H1 (cell line): ENCODE data around the gene GNB1. TPM values are rescaled to one million over a fixed set of nuclear protein-coding genes. Genes with fewer than 3 reads are reported as not detected.

Source experiments
- CTCF ChIA-PET: fragments of 300-600 bp; sonication (Branson Sonifier 250); formaldehyde crosslinking; loops from one replicate; lab custom pipeline; 2021; ENCODE audit not compliant: partially characterized antibody; lab: Charles Lee
- POLR2A ChIA-PET: fragments of 300-600 bp; sonication (Branson Sonifier 250); formaldehyde crosslinking; loops from one replicate; lab custom pipeline; 2021; ENCODE audit warnings: inconsistent platforms; ENCODE audit not compliant: partially characterized antibody; lab: Charles Lee
- DNase-seq, 2 experiments: peaks; one replicate each; pipeline versions ENCODE4 v3.0.0 to v3.0.0-alpha.2; 2010 to 2022; ENCODE audit warnings: low spot score in 2 of 2, low read depth in 1 of 2, mixed read lengths in 1 of 2
- FAIRE-seq: peaks from 2 replicates; lab custom pipeline; 2011; peaks lifted over from hg19 to GRCh38; lab: Jason Lieb, UNC
- H2AFZ ChIP-seq: 2 replicates; pipeline ENCODE4 v1.8.1; 2012; ENCODE audit warnings: low read length, inconsistent platforms
- H2AK5ac ChIP-seq: 2 replicates; pipeline ENCODE4 v1.6.1; 2013; ENCODE audit warnings: low read depth, low read length
- H2BK120ac ChIP-seq: replicated peaks from 2 replicates; pipeline ENCODE3; 2013; ENCODE audit warnings: low read depth, low read length, inconsistent platforms
- H2BK12ac ChIP-seq: 2 replicates; pipeline ENCODE4 v1.6.1; 2013; ENCODE audit warnings: low read depth, low read length
- H2BK15ac ChIP-seq: 2 replicates; pipeline ENCODE4 v1.6.1; 2013; ENCODE audit warnings: low read length
- H2BK20ac ChIP-seq: 2 replicates; pipeline ENCODE4 v1.6.1; 2013; ENCODE audit warnings: low read length
- H2BK5ac ChIP-seq: 2 replicates; pipeline ENCODE4 v1.6.1; 2013; ENCODE audit warnings: low read depth, low read length
- H3K14ac ChIP-seq: 2 replicates; pipeline ENCODE4 v1.6.1; 2013; ENCODE audit warnings: inconsistent platforms; ENCODE audit not compliant: insufficient read length
- H3K18ac ChIP-seq: 2 replicates; pipeline ENCODE4 v1.6.1; 2013; ENCODE audit warnings: low read length; ENCODE audit errors: extremely low read depth
- H3K23ac ChIP-seq: 2 replicates; pipeline ENCODE4 v1.6.1; 2013; ENCODE audit warnings: inconsistent platforms; ENCODE audit not compliant: insufficient read length
- H3K23me2 ChIP-seq: 2 replicates; pipeline ENCODE4 v1.6.1; 2013; ENCODE audit warnings: low read depth, low read length
- H3K27ac ChIP-seq: 2 replicates; pipeline ENCODE4 v1.6.1; 2011; ENCODE audit warnings: low read depth, low read length, inconsistent platforms
- H3K27me3 ChIP-seq, 4 experiments: replicated peaks in 1 of 4; 1 replicate in 1 of 4; 2 replicates in 3 of 4; pipeline versions ENCODE4 v1.6.1 to v1.8.1; 2011 to 2013; ENCODE audit warnings: low read length in 3 of 4, mild to moderate bottlenecking in 3 of 4, inconsistent platforms in 2 of 4, mixed read lengths in 2 of 4, moderate library complexity in 1 of 4; ENCODE audit not compliant: control insufficient read depth in 3 of 4, insufficient read depth in 3 of 4; ENCODE audit errors: extremely low read depth in 1 of 4
- H3K36me3 ChIP-seq, 4 experiments: 2 replicates each; pipeline versions ENCODE4 v1.6.1 to v1.8.1; 2011 to 2013; ENCODE audit warnings: mild to moderate bottlenecking in 4 of 4, low read length in 3 of 4, moderate library complexity in 2 of 4, control low read depth in 1 of 4, inconsistent platforms in 1 of 4; ENCODE audit not compliant: insufficient read depth in 4 of 4, control insufficient read depth in 2 of 4
- H3K4ac ChIP-seq: replicated peaks from 2 replicates; pipeline ENCODE3; 2013; ENCODE audit warnings: low read length, low read depth, mixed read lengths, inconsistent platforms; ENCODE audit not compliant: insufficient read length
- H3K4me1 ChIP-seq, 4 experiments: replicated peaks in 1 of 4; 1 replicate in 1 of 4; 2 replicates in 3 of 4; pipeline versions ENCODE4 v1.6.1 to v1.8.1; 2011 to 2013; ENCODE audit warnings: low read length in 3 of 4, inconsistent platforms in 2 of 4, mixed read lengths in 1 of 4; ENCODE audit not compliant: insufficient read depth in 4 of 4, control insufficient read depth in 3 of 4
- H3K4me2 ChIP-seq, 2 experiments: 2 replicates each; pipeline versions ENCODE4 v1.6.1 to v1.8.1; 2011 to 2013; ENCODE audit warnings: low read depth in 2 of 2, low read length in 2 of 2, control low read depth in 1 of 2, inconsistent platforms in 1 of 2, mild to moderate bottlenecking in 1 of 2; ENCODE audit not compliant: insufficient read depth in 1 of 2
- H3K4me3 ChIP-seq, 4 experiments: fragments of 200-600, 300-600 bp in 1 of 4; sonication (generic), shearing (Covaris generic), sonication (Bioruptor Twin) in 1 of 4; 2 replicates each; pipeline versions ENCODE4 v1.5.1 to v1.8.1; 2011 to 2016; ENCODE audit warnings: low read length in 4 of 4, low read depth in 3 of 4, control low read depth in 2 of 4, inconsistent platforms in 2 of 4, mild to moderate bottlenecking in 2 of 4, mixed read lengths in 1 of 4, moderate library complexity in 1 of 4; ENCODE audit not compliant: insufficient read depth in 2 of 4; ENCODE audit errors: extremely low read depth in 1 of 4
- H3K56ac ChIP-seq: replicated peaks from 2 replicates; pipeline ENCODE3; 2013; ENCODE audit warnings: low read depth, mild to moderate bottlenecking, mixed read lengths, low read length, inconsistent platforms; ENCODE audit not compliant: insufficient read length
- H3K79me1 ChIP-seq: 2 replicates; pipeline ENCODE4 v1.6.1; 2013; ENCODE audit warnings: low read depth, low read length, control low read depth
- H3K79me2 ChIP-seq, 2 experiments: 2 replicates each; pipeline versions ENCODE4 v1.6.1 to v1.8.1; 2012 to 2013; ENCODE audit warnings: low read length in 2 of 2, mild to moderate bottlenecking in 2 of 2, inconsistent platforms in 1 of 2; ENCODE audit not compliant: insufficient read depth in 2 of 2, control insufficient read depth in 1 of 2
- H3K9ac ChIP-seq, 4 experiments: replicated peaks in 1 of 4; 1 replicate in 1 of 4; 2 replicates in 3 of 4; pipeline versions ENCODE4 v1.6.1 to v1.8.1; 2011 to 2013; ENCODE audit warnings: low read depth in 3 of 4, low read length in 3 of 4, control low read depth in 2 of 4, mild to moderate bottlenecking in 2 of 4, moderate library complexity in 2 of 4, inconsistent platforms in 1 of 4; ENCODE audit errors: extremely low read depth in 1 of 4
- H3K9me3 ChIP-seq, 2 experiments: 2 replicates each; pipeline versions ENCODE4 v1.6.1 to v1.8.1; 2012 to 2013; ENCODE audit warnings: mild to moderate bottlenecking in 2 of 2, moderate library complexity in 2 of 2, control low read depth in 1 of 2, inconsistent platforms in 1 of 2, low read depth in 1 of 2, low read length in 1 of 2, mixed read lengths in 1 of 2; ENCODE audit not compliant: insufficient read depth in 2 of 2
- H4K20me1 ChIP-seq, 2 experiments: replicated peaks in 1 of 2; 2 replicates each; pipeline versions ENCODE3 to v1.8.1; 2011 to 2013; ENCODE audit warnings: inconsistent platforms in 2 of 2, low read length in 2 of 2, mild to moderate bottlenecking in 1 of 2; ENCODE audit not compliant: insufficient read depth in 2 of 2, control insufficient read depth in 1 of 2
- H4K5ac ChIP-seq: 2 replicates; pipeline ENCODE4 v1.6.1; 2013; ENCODE audit warnings: low read length, low read depth, mixed read lengths, inconsistent platforms; ENCODE audit not compliant: insufficient read length
- H4K8ac ChIP-seq: 2 replicates; pipeline ENCODE4 v1.8.0; 2013; ENCODE audit warnings: mild to moderate bottlenecking, moderate library complexity, low read length, inconsistent platforms; ENCODE audit not compliant: insufficient read depth; ENCODE audit errors: extremely low read depth
- H4K91ac ChIP-seq: replicated peaks from 2 replicates; pipeline ENCODE3; 2013; ENCODE audit warnings: low read length, mixed read lengths, inconsistent platforms; ENCODE audit not compliant: insufficient read length
- CEBPB ChIP-seq: IDR thresholded peaks from 2 replicates; pipeline ENCODE4 v1.6.1; 2012; ENCODE audit warnings: low read depth, low read length
- FOSL1 ChIP-seq: IDR thresholded peaks from 2 replicates; pipeline ENCODE4 v1.6.1; 2011; ENCODE audit warnings: mild to moderate bottlenecking, low read depth, low read length, moderate library complexity; ENCODE audit not compliant: insufficient read depth
- GABPA ChIP-seq: IDR thresholded peaks from 2 replicates; pipeline ENCODE4 v1.6.1; 2011; ENCODE audit warnings: mild to moderate bottlenecking, low read length, moderate library complexity, borderline replicate concordance; ENCODE audit not compliant: insufficient read depth
- JUN ChIP-seq: IDR thresholded peaks from 2 replicates; pipeline ENCODE4 v1.6.1; 2011; ENCODE audit warnings: low read depth, mild to moderate bottlenecking, improper control_type of control experiment, low read length
- JUND ChIP-seq: IDR thresholded peaks from 2 replicates; pipeline ENCODE4 v1.6.1; 2011; ENCODE audit warnings: mild to moderate bottlenecking, improper control_type of control experiment, low read length
- KDM5A ChIP-seq: fragments of 200-600 bp; IDR thresholded peaks from 2 replicates; pipeline ENCODE4 v1.7.1; 2012; ENCODE audit warnings: mild to moderate bottlenecking, low read length, inconsistent platforms, mixed read lengths
- POLR2A ChIP-seq, 2 experiments: IDR thresholded peaks; 1 replicate in 1 of 2; 2 replicates in 1 of 2; pipeline ENCODE4 v1.6.1; 2011; ENCODE audit warnings: low read depth in 2 of 2, low read length in 2 of 2, mild to moderate bottlenecking in 2 of 2; ENCODE audit errors: control extremely low read depth in 1 of 2
- SP1 ChIP-seq: IDR thresholded peaks from 2 replicates; pipeline ENCODE4 v1.6.1; 2011; ENCODE audit warnings: low read depth, low read length
- SRF ChIP-seq: IDR thresholded peaks from 2 replicates; pipeline ENCODE4 v1.6.1; 2011; ENCODE audit warnings: mild to moderate bottlenecking, low read depth, low read length, moderate library complexity
- SUZ12 ChIP-seq: fragments of 200-600 bp; sonication (generic); IDR thresholded peaks from 2 replicates; pipeline ENCODE4 v1.6.1; 2012; ENCODE audit warnings: mild to moderate bottlenecking, inconsistent platforms, low read length, moderate library complexity, mixed read lengths
- WGBS, 2 experiments: shearing (Covaris generic) in 1 of 2; methylation state at CpG; one replicate each; pipeline versions ENCODE4 v1.1.6 to v1.1.7; 2013 to 2015; ENCODE audit warnings: low lambda C conversion rate in 2 of 2, mixed read lengths in 2 of 2, inconsistent platforms in 1 of 2, low coverage in 1 of 2, missing lambda C conversion rate in 1 of 2; ENCODE audit not compliant: insufficient replicate concordance in 2 of 2, insufficient coverage in 1 of 2, insufficient read length in 1 of 2; ENCODE audit errors: extremely low coverage in 1 of 2, missing lambda C conversion rate in 1 of 2; 5-methylcytosine and 5-hydroxymethylcytosine counted together
- polyA plus RNA-seq, 7 experiments: library from polyadenylated mRNA; depleted of rRNA in 3 of 7; stranded (reverse) in 5 of 7; unstranded in 2 of 7; fragments of >200 nt in 5 of 7; fragments of 200-250 nt in 2 of 7; gene quantifications; 1 replicate in 5 of 7; 2 replicates in 1 of 7; 4 replicates in 1 of 7; pipeline versions ENCODE4 v1.2.1 to v1.2.3, GENCODE V29; 2011 to 2013; ENCODE audit warnings: missing spikeins in 2 of 7, mixed read lengths in 2 of 7
- total RNA-seq: library from RNA; stranded (reverse); fragmentation: NEBNext Ultra II Directional; extraction: Animal tissue kit (Norgen Biotek cat#: 25700); gene quantifications from 2 replicates; pipeline ENCODE4 v1.2.1, GENCODE V29; 2021

The GNB1 gene
- total and polyA plus RNA-seq, 2 of the 8 experiments (the other 6 are each of a cell fraction or from before 2014, with no cell fraction given) = 343 to 382 TPM

- no peak overlapping the region for H4K8ac ChIP-seq
- peaks cover 9% of the 10 kb centered on the region for H3K79me1 ChIP-seq
- CTCF ChIA-PET = interaction anchor here (0.9 to 1.4 kb wide), 3 partner anchors 35 to 41 kb away, joined by 3 read pairs; no protein-coding TSS in a partner anchor
- POLR2A ChIA-PET = interaction anchor here (1.6 to 2.5 kb wide), 2 partner anchors 10 to 19 kb away, joined by 7 read pairs; no protein-coding TSS in a partner anchor
- H4K91ac ChIP-seq = no peak overlapping the region
- no peak overlapping the region for H3K4me3 ChIP-seq
- TF ChIP-seq SP1 (no peak), FOSL1 (no peak), JUN (no peak), SRF (no peak), JUND (no peak), GABPA (no peak), CEBPB (no peak), KDM5A (no peak), POLR2A (IDR thresholded peaks at IDR 0.05; ENCODE audit: control extremely low read depth in 1 of 2, low read depth in 2 of 2, low read length in 2 of 2) (no peak), SUZ12 (no peak)
- H3K4me2 ChIP-seq = no peak overlapping the region
- H3K56ac ChIP-seq = no peak overlapping the region
- peaks cover 22 to 36% of the 10 kb centered on the region in 2 experiments for H4K20me1 ChIP-seq
- H3K27ac ChIP-seq = no peak overlapping the region
- no peak overlapping the region for H3K14ac ChIP-seq
- no peak overlapping the region for H2BK5ac ChIP-seq
- no peak overlapping the region for H2BK12ac ChIP-seq
- no peak overlapping the region for H2BK15ac ChIP-seq
- no peak overlapping the region for H4K5ac ChIP-seq
- H3K9me3 ChIP-seq = no peaks in the 10 kb centered on the region
- H3K79me2 ChIP-seq = peaks cover 5 to 17% of the 10 kb centered on the region in 2 experiments; a peak in 2 of 4 replicates
- peaks cover 14 to 72% (median 48%) of the 10 kb centered on the region in 4 experiments for H3K36me3 ChIP-seq
- no peak overlapping the region for H3K9ac ChIP-seq
- 97% methylated on average over 24 of the region's 27 CpGs; no CpG with 5 or more reads in 1 of the 2 experiments for WGBS, 2 experiments
- H3K23me2 ChIP-seq = no peaks in the 10 kb centered on the region
- H3K4ac ChIP-seq = no peak overlapping the region
- no peak overlapping the region for H3K23ac ChIP-seq
- no peaks in the 10 kb centered on the region for H3K27me3 ChIP-seq
- H2BK20ac ChIP-seq = no peak overlapping the region
- no peak for FAIRE-seq
- no peak overlapping the region for H2AK5ac ChIP-seq
- no peak for DNase-seq
- no peak overlapping the region for H3K18ac ChIP-seq
- H2AFZ ChIP-seq = no peak overlapping the region
- no peaks in the 10 kb centered on the region for H3K4me1 ChIP-seq
- no peak overlapping the region for H2BK120ac ChIP-seq
Observed at GRCh38 chr1:1758059-1758621, 132.7 kb downstream of the GNB1 start.
